Activated naive CD4-positive, alpha-beta T cell treated with Interleukin-2 at 50 U/mL for 16 hours (primary cell): ENCODE results near the gene ZEB2.

ENCODE experiments used
- DNase-seq: peaks from one replicate; pipeline ENCODE4 v3.0.0-alpha.2; 2020

The ZEB2 gene

GRCh38 chr2:144343145-144343544, 176.8 kb downstream of the ZEB2 start:
- no peak for DNase-seq

DNA sequence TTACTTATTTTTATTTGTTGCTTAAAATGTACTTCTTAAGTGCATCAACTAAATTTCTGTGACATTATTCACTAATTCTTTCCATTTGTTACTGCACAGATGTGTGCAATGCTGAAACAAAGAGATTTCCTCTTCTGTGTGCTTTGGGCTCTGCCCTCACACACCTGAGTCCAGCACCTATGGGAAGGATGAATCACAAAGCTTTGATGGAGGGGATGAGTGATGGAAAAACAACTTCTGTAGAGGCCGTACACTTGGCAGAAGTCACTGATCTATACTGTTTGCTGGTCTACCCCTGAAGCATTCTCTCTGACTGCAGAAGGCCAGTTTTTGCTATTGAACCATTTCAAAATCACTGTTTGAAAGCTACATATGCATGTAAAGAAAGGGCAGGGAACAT, 178.4 kb downstream of the ZEB2 start:
- DNase-seq = no peak

DNA sequence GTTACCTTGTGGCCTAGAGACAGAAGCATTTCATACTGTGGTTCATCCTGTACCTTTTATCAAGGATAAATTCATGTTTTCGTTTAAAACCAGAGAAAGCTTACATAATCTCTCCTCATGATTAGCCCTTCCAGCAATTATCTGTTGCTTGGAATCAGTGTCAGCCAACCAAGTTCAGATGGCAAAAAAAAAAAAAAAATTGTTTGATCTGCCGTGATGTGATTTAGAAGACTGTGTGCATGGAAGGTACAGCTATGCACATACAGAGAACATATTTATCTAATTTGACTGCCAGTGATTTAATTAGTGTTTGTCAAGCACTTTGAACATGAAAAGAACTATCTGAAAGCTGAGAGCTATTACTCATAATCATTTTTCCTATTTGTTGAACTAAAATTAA, 180.9 kb downstream of the ZEB2 start:
- DNase-seq = no peak

GRCh38 chr2:144334551-144334950, 185.4 kb downstream of the ZEB2 start:
- DNase-seq = no peak
